HG02588 (cell line): ENCODE measurements around the gene SLFNL1.
A peak's percentile ranks its signal among the peaks of the same experiment; 100 is the strongest.

Source experiments
- ATAC-seq: cut with Tn5 transposase; IDR thresholded peaks from one replicate; pipeline ENCODE4 v1.9.1; 2021; ENCODE audit warnings: mild to moderate bottlenecking, moderate library complexity; ENCODE audit not compliant: unreplicated experiment

The SLFNL1 gene

GRCh38 chr1:40987439-40988276 is 33.9 kb downstream of the SLFNL1 start:
- ATAC-seq: no peak

DNA sequence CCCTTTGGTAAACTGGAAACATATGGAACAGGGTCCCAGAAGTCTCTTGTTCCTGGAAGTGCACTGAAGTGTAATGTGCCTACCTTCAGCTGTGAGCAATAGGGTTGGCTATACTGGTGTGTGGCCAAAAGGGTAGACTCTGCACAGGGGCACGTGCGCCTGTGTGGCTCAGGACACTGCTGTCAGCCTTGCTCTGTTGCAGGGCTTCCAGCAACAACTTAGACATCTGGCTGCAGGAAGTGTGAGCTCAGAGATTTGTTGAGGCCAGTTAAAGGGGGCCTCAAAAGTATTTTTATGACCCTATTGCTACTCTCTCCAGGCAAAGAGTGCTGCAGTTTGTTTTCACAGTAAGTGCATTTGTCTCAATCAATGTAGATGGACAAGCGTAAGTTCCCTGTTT is 34.6 kb downstream of the SLFNL1 start:
- no peak for ATAC-seq

DNA sequence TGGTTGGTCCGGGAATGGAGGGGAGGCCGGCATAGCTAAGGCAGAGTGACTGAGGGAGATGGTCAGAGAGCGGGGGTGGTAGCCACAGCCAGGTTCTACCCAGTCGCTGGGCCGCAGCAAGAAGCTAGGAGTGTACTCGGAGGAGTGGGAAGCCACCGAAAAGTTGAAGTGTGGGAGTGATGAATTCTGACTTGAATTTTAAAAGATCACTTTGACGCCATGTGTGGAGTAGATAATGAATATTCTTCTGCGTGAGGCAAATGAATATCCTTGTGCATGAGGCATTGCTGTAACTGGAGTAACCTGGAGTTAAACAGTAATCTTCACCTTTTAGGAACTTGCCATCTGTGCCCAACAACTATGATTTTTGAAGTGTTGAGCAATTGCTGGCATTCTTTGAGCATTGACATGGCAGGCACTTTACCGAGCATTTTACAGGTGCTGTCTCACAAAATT is 35.2 kb downstream of the SLFNL1 start:
- ATAC-seq: no peak

GRCh38 chr1:40985875-40986274 is 35.6 kb downstream of the SLFNL1 start:
- ATAC-seq: no peak

- no peak for ATAC-seq
These were observed 36.4 kb downstream of the SLFNL1 start for GRCh38 chr1:40985161-40985560.

- ATAC-seq: no peak
These were observed 37.0 kb downstream of the SLFNL1 start for GRCh38 chr1:40984531-40984930.

- ATAC-seq: no peak
These were observed 37.5 kb downstream of the SLFNL1 start for GRCh38 chr1:40984066-40984465.

GRCh38 chr1:40983286-40983685 is 38.2 kb downstream of the SLFNL1 start:
- ATAC-seq: no peak

DNA sequence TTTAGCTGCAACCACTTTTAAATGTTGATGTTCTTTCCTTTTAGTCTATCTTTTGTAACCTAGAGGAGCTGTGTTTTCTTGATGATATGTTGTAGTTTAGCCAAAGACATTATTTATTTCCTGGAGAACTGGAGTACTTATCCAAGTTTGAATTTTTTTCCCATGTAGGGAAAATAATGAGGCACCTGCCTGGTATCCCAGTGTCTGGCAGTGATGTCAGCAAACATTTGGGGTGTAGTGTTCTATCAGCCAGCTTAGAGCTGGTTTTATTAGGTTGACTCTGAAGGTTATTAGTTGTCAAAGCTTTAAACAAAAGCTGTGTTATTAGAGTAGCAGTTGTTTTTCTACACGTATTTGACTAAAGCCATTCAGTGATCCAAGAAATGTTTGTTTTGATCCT is 38.8 kb downstream of the SLFNL1 start:
- ATAC-seq: no peak

DNA sequence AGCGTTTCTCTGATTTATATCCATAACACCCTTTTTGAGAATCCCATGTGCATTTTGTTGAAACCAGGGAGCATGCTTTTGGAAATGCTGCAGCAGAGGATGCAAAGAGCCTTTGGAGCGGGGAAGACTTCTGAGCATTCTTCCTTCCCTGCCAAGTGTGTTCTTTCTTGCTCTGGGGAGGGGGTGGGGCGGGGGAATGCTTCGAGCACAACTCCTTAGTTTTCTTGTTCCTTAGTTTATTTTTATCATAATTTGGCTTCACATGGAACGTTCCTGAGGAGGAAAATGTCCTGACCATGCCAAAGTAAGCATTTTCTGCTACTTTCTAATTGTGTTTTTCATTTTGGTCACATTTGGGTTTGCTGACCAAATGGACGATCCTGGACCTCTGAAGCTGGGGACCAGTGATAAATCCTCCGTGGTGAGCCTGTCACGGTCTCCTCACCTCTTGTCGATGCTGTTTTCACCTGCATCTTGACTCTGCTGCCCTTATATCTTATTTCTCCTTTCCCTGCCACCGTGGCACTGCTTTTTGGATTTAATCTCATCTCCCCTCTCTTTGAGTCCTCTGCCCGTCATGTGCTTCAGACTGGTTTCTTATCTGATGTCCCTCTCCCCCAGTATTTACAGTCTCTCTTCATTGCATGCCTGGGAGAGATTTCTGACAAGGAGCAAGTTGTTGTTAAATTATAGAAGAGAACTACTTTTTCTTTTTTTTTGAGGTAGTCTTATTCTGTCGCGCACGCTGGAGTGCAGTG is 39.7 kb downstream of the SLFNL1 start:
- no peak for ATAC-seq

- ATAC-seq: peak; percentile 10
These were observed 40.9 kb downstream of the SLFNL1 start for GRCh38 chr1:40980453-40981121.

DNA sequence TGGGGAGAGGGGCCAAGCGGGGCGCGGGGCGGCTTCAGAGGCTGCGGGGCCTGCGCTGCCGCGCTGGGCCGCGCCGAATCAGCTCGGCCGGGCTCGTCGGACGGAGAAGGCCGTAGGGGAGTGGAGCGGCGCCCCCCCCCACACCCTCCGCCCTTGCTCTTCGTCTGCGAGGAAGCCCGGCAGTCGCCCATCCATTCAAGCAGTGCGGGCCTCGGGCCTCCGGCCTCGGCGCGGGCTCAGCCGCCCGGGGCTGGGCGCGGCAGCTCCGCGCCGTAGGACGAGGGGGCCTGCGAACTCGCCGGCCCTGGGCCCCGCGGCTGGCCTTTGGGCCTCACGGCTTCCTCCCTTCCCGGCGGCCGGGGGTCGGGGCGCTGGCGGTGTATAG is 41.5 kb downstream of the SLFNL1 start:
- peak; percentile 23 for ATAC-seq

GRCh38 chr1:40979241-40980067 is 42.1 kb downstream of the SLFNL1 start, which contains the start of gene CTPS1:
CTPS1 (plus strand) TSS chr1:40979696; CDS start chr1:40983291, 3,595 bp downstream.
- peak; percentile 85 for ATAC-seq

- no peak for ATAC-seq
These were observed 42.7 kb downstream of the SLFNL1 start for GRCh38 chr1:40978886-40979240.

- no peak for ATAC-seq
These were observed 43.8 kb downstream of the SLFNL1 start for GRCh38 chr1:40977716-40978115.

DNA sequence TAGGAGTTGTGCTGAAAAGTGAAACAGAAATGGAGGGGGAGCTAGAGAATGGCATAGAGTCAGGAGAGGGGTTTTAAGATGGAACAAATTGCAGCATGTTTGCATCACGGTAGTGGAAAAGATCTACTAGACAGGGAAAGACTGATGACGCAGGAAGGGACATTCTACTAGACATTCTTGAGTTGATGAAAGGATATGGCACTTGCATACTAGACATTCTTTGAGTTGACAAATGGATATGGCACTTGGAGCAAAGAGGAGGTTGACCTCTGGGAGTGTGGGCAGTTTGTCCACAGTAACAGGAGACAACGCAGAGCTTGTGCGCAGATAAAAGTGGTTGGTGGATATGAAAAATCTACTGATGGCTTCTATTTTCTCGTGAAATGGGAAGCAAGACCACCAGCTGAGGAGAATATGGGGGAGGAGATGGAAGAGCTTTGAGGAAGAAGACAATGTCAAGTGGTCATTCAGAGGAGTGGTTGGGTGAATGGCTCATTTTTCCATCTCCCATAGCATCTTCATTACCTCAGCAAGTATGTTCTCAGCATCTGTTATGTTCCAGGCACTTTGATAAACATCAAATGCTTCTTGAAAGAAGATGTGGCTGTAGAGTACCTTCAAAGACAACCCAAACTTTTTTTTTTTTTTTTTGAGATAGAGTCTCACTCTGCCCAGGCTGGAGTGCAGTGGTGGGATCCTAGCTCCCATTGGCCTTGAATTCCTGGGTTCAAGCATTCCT is 44.4 kb downstream of the SLFNL1 start:
- ATAC-seq: no peak

GRCh38 chr1:40974945-40975344 is 46.6 kb downstream of the SLFNL1 start:
- ATAC-seq: no peak

DNA sequence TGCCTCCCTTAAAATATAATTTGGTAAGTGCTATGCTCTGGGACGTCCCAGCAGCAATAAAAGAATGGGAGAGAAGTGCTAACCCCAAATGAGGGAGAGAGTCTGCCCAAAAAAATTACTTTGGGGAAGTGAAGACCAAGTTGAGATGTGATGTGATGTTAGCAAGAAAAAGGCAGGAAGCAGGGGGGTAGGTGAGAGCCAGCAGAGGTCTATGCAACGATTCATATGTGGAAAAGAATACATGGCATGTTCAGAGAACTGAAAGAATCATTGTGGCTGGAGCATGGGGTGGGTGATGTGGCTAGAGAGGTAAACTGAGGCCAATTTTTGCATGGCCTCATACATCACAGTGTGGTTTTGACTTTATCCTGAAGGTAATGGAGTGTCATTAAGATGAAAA is 47.6 kb downstream of the SLFNL1 start:
- no peak for ATAC-seq

DNA sequence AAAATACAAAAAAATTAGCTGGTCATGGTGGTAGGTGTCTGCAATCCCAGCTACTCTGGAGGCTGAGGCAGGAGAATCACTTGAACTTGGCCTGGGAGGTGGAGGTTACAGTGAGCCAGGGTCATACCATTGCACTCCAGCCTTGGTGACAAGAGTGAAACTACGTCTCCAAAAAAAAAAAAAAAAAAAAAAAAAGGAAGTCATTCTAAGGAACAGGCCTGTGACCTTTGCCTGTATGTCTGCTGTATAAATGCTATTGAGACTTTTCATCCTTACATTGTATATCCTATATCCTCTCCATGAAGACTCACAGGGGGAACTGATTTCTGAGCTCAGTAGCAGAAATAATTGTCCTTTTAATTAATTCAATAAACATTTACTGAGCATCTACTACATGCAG is 49.6 kb downstream of the SLFNL1 start:
- ATAC-seq: no peak

GRCh38 chr1:40969445-40969844 is 52.1 kb downstream of the SLFNL1 start:
- no peak for ATAC-seq
